ENCODE results near the gene CABP1. TPM values are rescaled to one million over a fixed set of nuclear protein-coding genes. Genes with fewer than 3 reads are reported as not detected.

Gene CABP1
- total RNA-seq, 4 donors from 2014 or later = 2.1 to 14.7 (median 6.6) TPM

- no peak for ATAC-seq (ENCODE audit: low FRiP score)
- no peak for TF ChIP-seq CTCF (IDR thresholded peaks at IDR 0.05)
- DNase-seq (ENCODE audit: low spot score) = no peak
Measured at GRCh38 chr12:120670667-120671066, 30.2 kb downstream of the CABP1 start.

GRCh38 chr12:120674097-120674636 lies 33.7 kb downstream of the CABP1 start:
- TF ChIP-seq CTCF (IDR thresholded peaks at IDR 0.05) = no peak
- DNase-seq (ENCODE audit: low spot score) (no peak), ATAC-seq (ENCODE audit: low FRiP score) (no peak)

DNA sequence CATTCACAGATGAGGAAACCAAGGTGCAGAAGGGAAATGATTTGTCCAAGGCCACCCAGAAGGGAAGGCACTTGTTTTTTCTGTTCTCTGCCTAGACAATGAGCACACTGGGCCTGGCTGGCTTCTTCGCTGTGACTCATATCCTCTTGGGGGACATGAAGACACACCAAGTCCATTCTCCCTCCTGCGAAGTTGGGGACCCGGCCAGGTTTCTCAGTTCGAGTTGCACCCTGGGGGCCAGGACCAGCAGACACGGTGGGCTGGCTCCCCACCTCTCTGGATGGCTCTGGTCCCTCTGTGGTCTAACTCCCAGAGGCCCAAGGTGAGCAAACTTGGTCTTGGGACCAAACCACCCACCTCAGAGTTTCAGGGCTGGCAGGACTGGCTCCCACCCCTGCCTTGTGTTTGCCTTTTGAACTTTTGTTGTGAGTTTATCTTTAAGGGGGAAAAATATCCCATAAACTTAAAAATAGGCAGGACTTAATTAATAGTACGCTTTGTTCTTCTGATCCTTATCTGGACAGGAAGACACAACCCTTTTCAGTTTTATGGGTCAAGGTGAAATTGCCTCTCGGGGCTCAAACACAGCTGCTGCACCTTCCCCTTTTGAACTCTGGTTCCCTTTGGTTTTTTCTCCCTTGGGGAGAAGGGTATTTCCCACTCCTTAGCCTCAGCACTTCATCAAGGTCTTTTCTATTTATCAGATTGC lies 37.5 kb downstream of the CABP1 start:
- ATAC-seq (ENCODE audit: low FRiP score) (no peak), DNase-seq (ENCODE audit: low spot score) (no peak)
- no peak for TF ChIP-seq CTCF (IDR thresholded peaks at IDR 0.05)

DNA sequence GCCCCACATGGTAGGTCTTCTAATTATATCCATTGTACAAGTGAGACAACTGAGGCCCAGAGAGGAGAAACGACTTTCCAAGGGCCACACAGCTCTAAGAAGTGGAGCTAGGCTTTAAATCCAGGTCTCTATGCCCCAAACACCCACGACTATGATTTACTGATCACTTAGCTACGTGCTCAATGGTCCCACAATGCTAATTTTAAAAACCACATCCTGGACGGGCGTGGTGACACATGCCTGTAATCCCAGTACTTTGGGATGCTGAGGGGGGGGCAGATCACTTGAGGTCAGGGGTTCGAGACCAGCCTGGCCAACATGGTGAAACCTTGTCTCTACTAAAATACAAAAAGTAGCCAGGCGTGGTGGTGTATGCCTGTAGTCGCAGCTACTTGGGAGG lies 38.1 kb downstream of the CABP1 start:
- no peak for TF ChIP-seq CTCF (IDR thresholded peaks at IDR 0.05)
- no peak for ATAC-seq (ENCODE audit: low FRiP score)
- no peak for DNase-seq (ENCODE audit: low spot score)

GRCh38 chr12:120680165-120680738 lies 39.8 kb downstream of the CABP1 start:
- TF ChIP-seq CTCF (IDR thresholded peaks at IDR 0.05) = no peak
- DNase-seq (ENCODE audit: low spot score) (no peak), ATAC-seq (ENCODE audit: low FRiP score) (no peak)

DNA sequence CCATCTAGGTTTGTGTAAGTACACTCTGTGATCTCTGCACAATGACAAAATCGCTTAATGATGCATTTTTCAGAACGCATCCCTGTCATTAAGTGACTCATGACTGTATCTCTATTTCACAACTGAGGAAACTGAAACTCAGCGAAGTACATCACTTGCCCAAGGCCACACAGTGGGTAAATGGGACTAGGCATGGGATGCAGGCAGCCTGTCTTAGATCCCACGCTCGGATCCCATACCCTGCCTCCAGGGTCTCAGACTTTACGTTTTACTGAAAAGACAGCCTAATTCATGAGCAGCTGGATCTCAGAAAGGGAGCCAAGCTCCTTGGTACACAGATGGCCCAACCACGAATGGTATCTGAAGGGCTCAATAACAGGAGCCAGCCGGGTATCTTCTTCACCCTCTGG lies 44.1 kb downstream of the CABP1 start:
- DNase-seq (ENCODE audit: low spot score) (no peak), ATAC-seq (ENCODE audit: low FRiP score) (no peak)
- TF ChIP-seq CTCF (IDR thresholded peaks at IDR 0.05) = no peak

DNA sequence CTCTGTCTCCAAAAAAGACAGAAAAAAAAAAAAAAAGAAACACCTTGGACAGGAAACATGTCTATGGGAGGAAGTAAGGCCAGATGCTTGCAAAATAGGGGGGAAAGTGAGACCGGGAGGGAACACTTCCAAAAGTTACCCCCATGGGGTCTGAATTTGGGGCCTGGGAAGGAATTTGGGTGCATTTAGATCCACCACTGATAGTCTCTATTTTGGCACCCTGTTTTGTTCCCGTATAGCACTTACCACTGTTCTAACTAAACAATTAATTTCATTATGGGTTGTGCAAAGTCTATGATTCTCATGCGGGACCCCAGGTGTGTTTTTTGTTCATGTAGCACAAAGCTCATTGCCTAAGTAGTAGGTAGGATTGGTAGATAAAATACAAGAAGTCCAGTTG lies 45.1 kb downstream of the CABP1 start:
- DNase-seq (ENCODE audit: low spot score) (no peak), ATAC-seq (ENCODE audit: low FRiP score) (no peak)
- TF ChIP-seq CTCF (IDR thresholded peaks at IDR 0.05) = no peak

Data from omental fat pad (tissue), 4 donors.